Measurements from ENCODE around the gene ARMC2.

Gene ARMC2

GRCh38 chr6:108822401-108822800 is 25.8 kb upstream of the ARMC2 start:
- Mint-ChIP-seq H3K9me3 (peaks cover 51% of the 10 kb centered on the region), H3K27ac (no peak overlapping the region), H3K4me3 (no peak overlapping the region), H3K36me3 (ENCODE audit: low read depth) (peaks cover 7% of the 10 kb centered on the region), H3K27me3 (ENCODE audit: low read depth, poor library complexity) (peaks cover 14% of the 10 kb centered on the region), H3K4me1 (peaks cover 12% of the 10 kb centered on the region)
- DNase-seq, result no peak
- TF ChIP-seq CTCF (IDR thresholded peaks at IDR 0.05), result no peak

- Mint-ChIP-seq H3K4me1 (peaks cover 7% of the 10 kb centered on the region), H3K27ac (no peak overlapping the region), H3K9me3 (peaks cover 34% of the 10 kb centered on the region), H3K4me3 (no peak overlapping the region), H3K36me3 (ENCODE audit: low read depth) (peaks cover 3% of the 10 kb centered on the region), H3K27me3 (ENCODE audit: low read depth, poor library complexity) (peaks cover 19% of the 10 kb centered on the region)
- no peak for TF ChIP-seq CTCF (IDR thresholded peaks at IDR 0.05)
- DNase-seq, result no peak
Measured at GRCh38 chr6:108825326-108825725, 22.9 kb upstream of the ARMC2 start.

- no peak overlapping the region for H3K27ac Mint-ChIP-seq
- no peaks in the 10 kb centered on the region for H3K4me1 Mint-ChIP-seq
- TF ChIP-seq CTCF (IDR thresholded peaks at IDR 0.05), result no peak
- DNase-seq, result no peak
- H3K36me3 Mint-ChIP-seq (ENCODE audit: low read depth), result no peaks in the 10 kb centered on the region
- no peak overlapping the region for H3K4me3 Mint-ChIP-seq
- H3K27me3 Mint-ChIP-seq (ENCODE audit: low read depth, poor library complexity), result peaks cover 32% of the 10 kb centered on the region
- peaks cover 22% of the 10 kb centered on the region for H3K9me3 Mint-ChIP-seq
Measured at GRCh38 chr6:108831104-108831503, 17.1 kb upstream of the ARMC2 start.

GRCh38 chr6:108832738-108833137 is 15.5 kb upstream of the ARMC2 start:
- no peak for TF ChIP-seq CTCF (IDR thresholded peaks at IDR 0.05)
- H3K9me3 Mint-ChIP-seq, result peaks cover 8% of the 10 kb centered on the region
- H3K36me3 Mint-ChIP-seq (ENCODE audit: low read depth), result no peaks in the 10 kb centered on the region
- no peak overlapping the region for H3K27ac Mint-ChIP-seq
- DNase-seq, result no peak
- H3K4me1 Mint-ChIP-seq, result peaks cover under 1% of the 10 kb centered on the region
- H3K27me3 Mint-ChIP-seq (ENCODE audit: low read depth, poor library complexity), result peaks cover 40% of the 10 kb centered on the region
- H3K4me3 Mint-ChIP-seq, result no peak overlapping the region

- DNase-seq, result peak; percentile 88
- Mint-ChIP-seq H3K9me3 (peaks cover 4% of the 10 kb centered on the region), H3K27ac (no peak overlapping the region), H3K27me3 (ENCODE audit: low read depth, poor library complexity) (peaks cover 52% of the 10 kb centered on the region), H3K36me3 (ENCODE audit: low read depth) (no peaks in the 10 kb centered on the region), H3K4me1 (peaks cover 20% of the 10 kb centered on the region), H3K4me3 (no peak overlapping the region)
- peak; percentile 98 for TF ChIP-seq CTCF (IDR thresholded peaks at IDR 0.05)
Measured at GRCh38 chr6:108835218-108835850, 12.9 kb upstream of the ARMC2 start.

- Mint-ChIP-seq H3K36me3 (ENCODE audit: low read depth) (no peaks in the 10 kb centered on the region), H3K9me3 (peaks cover 4% of the 10 kb centered on the region), H3K4me1 (peaks cover 20% of the 10 kb centered on the region), H3K27ac (no peak overlapping the region), H3K4me3 (no peak overlapping the region), H3K27me3 (ENCODE audit: low read depth, poor library complexity) (peaks cover 52% of the 10 kb centered on the region)
- no peak for TF ChIP-seq CTCF (IDR thresholded peaks at IDR 0.05)
- no peak for DNase-seq
Measured at GRCh38 chr6:108836061-108836460, 12.2 kb upstream of the ARMC2 start.

All from nephron progenitor cell (in vitro differentiated cells).